Mesenchymal stem cell (in vitro differentiated cells and primary cell): ENCODE measurements around the gene ADGRV1.
A peak's percentile ranks its signal among the peaks of the same experiment; 100 is the strongest.

Source experiments
- DNase-seq: peaks from one replicate; pipeline ENCODE4 v3.0.0-alpha.2; 2013
- H2AFZ ChIP-seq: one replicate; pipeline ENCODE4 v1.6.1; 2013; ENCODE audit warnings: low read depth, mild to moderate bottlenecking, control low read depth, inconsistent platforms, low read length, moderate library complexity
- H2AK5ac ChIP-seq: 2 replicates; pipeline ENCODE4 v1.6.1; 2013; ENCODE audit warnings: low read length, moderate library complexity, mild to moderate bottlenecking, inconsistent platforms; ENCODE audit not compliant: severe bottlenecking
- H2BK120ac ChIP-seq: one replicate; pipeline ENCODE4 v1.6.1; 2013; ENCODE audit warnings: low read depth, mild to moderate bottlenecking, inconsistent platforms, low read length, moderate library complexity
- H2BK12ac ChIP-seq, 2 experiments: one replicate each; pipeline ENCODE4 v1.6.1; 2013; ENCODE audit warnings: inconsistent platforms in 2 of 2, low read length in 2 of 2, mild to moderate bottlenecking in 2 of 2, moderate library complexity in 2 of 2, control low read depth in 1 of 2
- H2BK15ac ChIP-seq: one replicate; pipeline ENCODE4 v1.6.1; 2013; ENCODE audit warnings: mild to moderate bottlenecking, low read depth, inconsistent platforms; ENCODE audit not compliant: poor library complexity, severe bottlenecking
- H2BK5ac ChIP-seq: 2 replicates; pipeline ENCODE4 v1.6.1; 2013; ENCODE audit warnings: low read depth, mild to moderate bottlenecking, low read length, control low read depth, inconsistent platforms; ENCODE audit not compliant: poor library complexity, severe bottlenecking
- H3K14ac ChIP-seq, 2 experiments: one replicate each; pipeline ENCODE4 v1.6.1; 2013; ENCODE audit warnings: inconsistent platforms in 2 of 2, low read length in 2 of 2, control low read depth in 1 of 2, mild to moderate bottlenecking in 1 of 2, moderate library complexity in 1 of 2
- H3K18ac ChIP-seq, 2 experiments: one replicate each; pipeline ENCODE4 v1.6.1; 2013; ENCODE audit warnings: inconsistent platforms in 2 of 2, low read length in 2 of 2, control low read depth in 1 of 2, low read depth in 1 of 2, mild to moderate bottlenecking in 1 of 2
- H3K23ac ChIP-seq, 2 experiments: one replicate each; pipeline ENCODE4 v1.6.1; 2013; ENCODE audit warnings: inconsistent platforms in 2 of 2, low read length in 2 of 2, mild to moderate bottlenecking in 2 of 2, moderate library complexity in 2 of 2, control low read depth in 1 of 2
- H3K27ac ChIP-seq: 2 replicates; pipeline ENCODE4 v1.5.1; 2013; ENCODE audit warnings: mild to moderate bottlenecking, moderate library complexity, low read length, control low read depth, inconsistent platforms; ENCODE audit not compliant: poor library complexity, severe bottlenecking
- H3K27me3 ChIP-seq, 2 experiments: 2 replicates each; pipeline versions ENCODE4 v1.6.1 to v1.7.0; 2013; ENCODE audit warnings: low read length in 2 of 2, mild to moderate bottlenecking in 2 of 2, moderate library complexity in 2 of 2, control low read depth in 1 of 2, inconsistent platforms in 1 of 2; ENCODE audit not compliant: control insufficient read depth in 1 of 2, insufficient read depth in 1 of 2
- H3K36me3 ChIP-seq, 2 experiments: 2 replicates each; pipeline versions ENCODE4 v1.6.1 to v1.7.0; 2013; ENCODE audit warnings: low read length in 2 of 2, control low read depth in 1 of 2, inconsistent platforms in 1 of 2, low read depth in 1 of 2, mild to moderate bottlenecking in 1 of 2; ENCODE audit not compliant: insufficient read depth in 2 of 2, control insufficient read depth in 1 of 2
- H3K4ac ChIP-seq, 2 experiments: one replicate each; pipeline ENCODE4 v1.6.1; 2013; ENCODE audit warnings: inconsistent platforms in 2 of 2, low read length in 2 of 2, mild to moderate bottlenecking in 2 of 2, moderate library complexity in 2 of 2, control low read depth in 1 of 2, low read depth in 1 of 2
- H3K4me1 ChIP-seq: 2 replicates; pipeline ENCODE4 v1.6.1; 2013; ENCODE audit warnings: low read depth, low read length, control low read depth; ENCODE audit not compliant: control insufficient read depth, insufficient read depth
- H3K4me2 ChIP-seq: 2 replicates; pipeline ENCODE4 v1.6.1; 2013; ENCODE audit warnings: low read length, mild to moderate bottlenecking, inconsistent platforms; ENCODE audit not compliant: poor library complexity, severe bottlenecking
- H3K4me3 ChIP-seq, 2 experiments: 2 replicates each; pipeline versions ENCODE4 v1.5.1 to v1.7.0; 2013; ENCODE audit warnings: low read length in 2 of 2, mild to moderate bottlenecking in 2 of 2, control low read depth in 1 of 2, low read depth in 1 of 2; ENCODE audit not compliant: insufficient read depth in 1 of 2
- H3K79me1 ChIP-seq: replicated peaks from 2 replicates; pipeline ENCODE4 v1.6.1; 2013; ENCODE audit warnings: mild to moderate bottlenecking, control low read depth, low read length, inconsistent platforms; ENCODE audit not compliant: poor library complexity, severe bottlenecking
- H3K9ac ChIP-seq: 2 replicates; pipeline ENCODE4 v1.7.0; 2013; ENCODE audit warnings: mild to moderate bottlenecking, low read length, moderate library complexity
- H3K9me3 ChIP-seq: 2 replicates; pipeline ENCODE4 v1.7.0; 2013; ENCODE audit warnings: mild to moderate bottlenecking, low read length; ENCODE audit not compliant: control insufficient read depth
- H4K8ac ChIP-seq: one replicate; pipeline ENCODE4 v1.6.1; 2013; ENCODE audit warnings: inconsistent platforms, mild to moderate bottlenecking, low read length, moderate library complexity
- H4K91ac ChIP-seq: one replicate; pipeline ENCODE4 v1.6.1; 2013; ENCODE audit warnings: mild to moderate bottlenecking, low read length, inconsistent platforms
- WGBS: methylation state at CpG from one replicate; pipeline ENCODE4 v1.1.7; 2013; ENCODE audit warnings: mixed read lengths; 5-methylcytosine and 5-hydroxymethylcytosine counted together

ADGRV1 gene

DNA sequence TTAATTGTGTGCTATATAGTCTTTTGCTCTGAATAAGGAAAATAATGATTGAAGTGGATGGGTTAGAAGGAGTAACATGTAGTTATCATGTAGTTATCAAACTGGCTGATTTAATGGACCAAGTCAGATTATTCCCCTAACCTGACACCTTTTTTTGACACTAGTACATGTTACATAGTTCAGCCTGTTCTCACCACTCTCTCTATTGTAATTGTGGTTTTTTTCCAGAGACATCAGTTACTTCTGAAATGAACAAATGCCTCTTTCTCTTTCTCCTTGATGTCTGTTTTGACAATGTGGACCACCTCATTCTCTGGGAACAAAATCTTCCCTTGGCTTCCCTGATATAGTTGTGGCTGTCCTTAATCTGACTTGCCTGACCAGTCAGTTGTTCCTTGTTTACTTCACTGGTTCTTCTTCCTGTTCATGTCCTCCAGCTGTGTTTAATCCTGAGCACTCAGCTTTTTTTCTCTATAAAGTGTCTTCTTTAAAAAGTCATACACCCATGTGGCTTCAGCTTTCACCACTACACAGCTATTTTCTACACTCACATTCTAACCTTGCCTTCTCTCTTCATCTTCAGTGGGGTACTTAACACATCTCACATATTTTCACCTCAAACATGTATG is 581.1 kb downstream of the ADGRV1 start:
- Histone ChIP-seq H3K9me3 (no peaks in the 10 kb centered on the region), H2BK5ac (no peak overlapping the region), H3K27me3 (no peaks in the 10 kb centered on the region), H2BK120ac (no peak overlapping the region), H3K36me3 (no peaks in the 10 kb centered on the region), H4K91ac (no peak overlapping the region), H3K4ac (no peak overlapping the region), H3K79me1 (no peaks in the 10 kb centered on the region), H3K14ac (no peak overlapping the region), H3K27ac (no peak overlapping the region), H2AFZ (no peak overlapping the region), H3K9ac (no peak overlapping the region), H3K4me3 (no peak overlapping the region), H3K18ac (no peak overlapping the region), H2BK12ac (no peak overlapping the region), H3K23ac (no peak overlapping the region), H2AK5ac (no peak overlapping the region), H4K8ac (no peak overlapping the region), H3K4me1 (peaks cover 6% of the 10 kb centered on the region), H3K4me2 (no peak overlapping the region), H2BK15ac (no peak overlapping the region)
- DNase-seq, result peak; percentile 60

DNA sequence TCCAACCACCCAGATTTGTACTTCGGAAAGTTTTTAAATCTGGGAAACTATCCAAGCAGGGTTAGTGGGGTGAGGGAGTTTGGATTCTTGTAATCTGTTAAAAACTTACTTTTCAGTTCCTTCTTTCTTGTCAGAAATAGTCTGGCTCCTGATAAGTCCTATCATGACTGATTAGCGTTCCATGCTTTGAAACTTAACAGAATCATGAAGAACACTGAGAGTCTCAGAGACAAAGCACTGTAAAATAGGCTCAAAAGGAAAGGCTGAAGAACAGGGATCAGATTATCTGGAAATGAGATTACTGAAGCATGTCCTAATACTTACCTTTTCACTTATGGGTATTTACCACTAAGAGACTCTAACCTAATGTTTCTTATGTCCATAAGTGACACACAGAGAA is 582.1 kb downstream of the ADGRV1 start:
- 56% methylated on average over 1 of the region's 2 CpGs for WGBS

DNA sequence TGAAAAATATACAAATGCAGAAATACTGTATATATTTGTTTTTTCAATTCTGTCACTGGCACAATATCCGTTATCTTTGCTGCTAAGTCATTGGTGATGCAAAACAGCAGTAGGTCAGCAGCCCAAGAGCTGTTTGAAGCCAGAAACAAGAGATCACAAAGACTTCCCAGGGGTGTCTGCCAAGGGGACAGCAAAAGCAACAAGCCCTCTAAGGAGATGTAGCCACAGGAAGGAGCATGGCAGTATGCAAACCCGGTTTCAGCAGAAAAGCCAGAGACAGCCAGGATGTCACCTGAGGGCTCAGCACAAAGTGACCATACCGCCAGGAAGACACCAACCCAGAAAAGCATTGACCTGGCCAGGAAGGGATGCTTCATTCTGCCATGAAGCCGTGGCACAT is 583.0 kb downstream of the ADGRV1 start:
- Histone ChIP-seq H2BK15ac (no peak overlapping the region), H3K4me3 (no peak overlapping the region), H3K79me1 (no peaks in the 10 kb centered on the region), H3K36me3 (no peaks in the 10 kb centered on the region), H3K4me2 (no peak overlapping the region), H3K27me3 (no peaks in the 10 kb centered on the region), H4K8ac (peak overlapping the region; percentile 7), H3K14ac (no peak overlapping the region), H2AK5ac (no peak overlapping the region), H2BK5ac (no peak overlapping the region), H3K9me3 (no peaks in the 10 kb centered on the region), H2BK120ac (no peak overlapping the region), H3K9ac (no peak overlapping the region), H3K18ac (peak overlapping the region; percentile 48 to 89), H3K27ac (no peak overlapping the region), H2BK12ac (peak overlapping the region in 1 of 2 experiments; percentile 88), H4K91ac (no peak overlapping the region), H3K23ac (no peak overlapping the region), H3K4me1 (peaks cover 3% of the 10 kb centered on the region), H3K4ac (peak overlapping the region; percentile 7 to 54), H2AFZ (no peak overlapping the region)
- DNase-seq, result no peak
- whole genome bisulfite sequencing, result 70% methylated on average over 4 of the region's 4 CpGs

More for the DNA sequence above, 582.1 kb downstream of the ADGRV1 start:
- no peak overlapping the region for H2BK12ac ChIP-seq
- no peak overlapping the region for H2BK120ac ChIP-seq
- H3K4me1 ChIP-seq, result peaks cover 6% of the 10 kb centered on the region
- no peak overlapping the region for H2AK5ac ChIP-seq
- no peak overlapping the region for H3K18ac ChIP-seq
- no peak overlapping the region for H2AFZ ChIP-seq
- no peaks in the 10 kb centered on the region for H3K79me1 ChIP-seq
- no peak for DNase-seq
- H3K4ac ChIP-seq, result no peak overlapping the region
- H2BK15ac ChIP-seq, result no peak overlapping the region
- no peaks in the 10 kb centered on the region for H3K27me3 ChIP-seq
- no peak overlapping the region for H3K27ac ChIP-seq
- H3K14ac ChIP-seq, result no peak overlapping the region
- H4K91ac ChIP-seq, result no peak overlapping the region
- no peak overlapping the region for H3K23ac ChIP-seq
- H3K9me3 ChIP-seq, result no peaks in the 10 kb centered on the region
- H4K8ac ChIP-seq, result no peak overlapping the region
- no peak overlapping the region for H3K4me3 ChIP-seq
- no peaks in the 10 kb centered on the region for H3K36me3 ChIP-seq
- no peak overlapping the region for H3K9ac ChIP-seq
- no peak overlapping the region for H3K4me2 ChIP-seq
- H2BK5ac ChIP-seq, result no peak overlapping the region

DNA sequence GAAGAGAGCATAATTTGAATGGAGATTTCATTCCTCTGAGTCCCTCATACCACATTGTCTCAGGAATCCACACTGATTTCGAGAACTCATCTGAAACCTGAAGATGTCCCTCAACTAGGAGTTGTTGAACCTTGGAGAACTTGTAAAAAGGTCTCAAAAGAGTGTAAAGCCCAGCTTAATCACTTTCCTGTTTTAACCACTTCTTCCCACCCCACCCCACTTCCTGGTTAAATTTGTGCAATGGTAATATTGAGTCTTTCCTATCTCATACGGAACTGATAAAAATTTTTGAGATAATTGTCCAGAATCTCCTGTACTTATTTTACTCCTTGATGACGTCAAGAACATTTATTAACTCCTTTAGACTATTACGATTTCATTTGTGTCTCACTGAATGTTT is 583.8 kb downstream of the ADGRV1 start:
- H3K4me1 ChIP-seq, result peaks cover 3% of the 10 kb centered on the region
- no peaks in the 10 kb centered on the region for H3K9me3 ChIP-seq
- H2AFZ ChIP-seq, result no peak overlapping the region
- no peak overlapping the region for H3K4me3 ChIP-seq
- no peak overlapping the region for H3K4ac ChIP-seq
- no peak overlapping the region for H3K27ac ChIP-seq
- no peak overlapping the region for H2BK5ac ChIP-seq
- H2AK5ac ChIP-seq, result no peak overlapping the region
- H3K18ac ChIP-seq, result no peak overlapping the region
- H3K23ac ChIP-seq, result no peak overlapping the region
- H4K8ac ChIP-seq, result no peak overlapping the region
- H3K27me3 ChIP-seq, result no peaks in the 10 kb centered on the region
- no peaks in the 10 kb centered on the region for H3K36me3 ChIP-seq
- DNase-seq, result no peak
- no peaks in the 10 kb centered on the region for H3K79me1 ChIP-seq
- no peak overlapping the region for H2BK12ac ChIP-seq
- H2BK15ac ChIP-seq, result no peak overlapping the region
- H3K14ac ChIP-seq, result no peak overlapping the region
- no peak overlapping the region for H4K91ac ChIP-seq
- no peak overlapping the region for H2BK120ac ChIP-seq
- H3K9ac ChIP-seq, result no peak overlapping the region
- 100% methylated on average over 1 of the region's 4 CpGs for WGBS
- no peak overlapping the region for H3K4me2 ChIP-seq
